Mammary epithelial cell (primary cell): ENCODE data around the gene ARHGAP29.

Source experiments
- CTCF ChIP-seq, 2 donors: IDR thresholded peaks in 1 of 2; conservative IDR thresholded peaks in 1 of 2; 2 replicates each; pipeline ENCODE4 v1.5.1; 2011 to 2012; ENCODE audit warnings: inconsistent platforms in 2 of 2, low read length in 2 of 2, mild to moderate bottlenecking in 2 of 2, control low read depth in 1 of 2, low read depth in 1 of 2; ENCODE audit not compliant: insufficient read depth in 1 of 2; ENCODE audit errors: extremely low read depth in 1 of 2
- EZH2 ChIP-seq: IDR thresholded peaks from 2 replicates; pipeline ENCODE4 v1.6.1; 2012; ENCODE audit warnings: low read length, inconsistent platforms, borderline replicate concordance

DNA sequence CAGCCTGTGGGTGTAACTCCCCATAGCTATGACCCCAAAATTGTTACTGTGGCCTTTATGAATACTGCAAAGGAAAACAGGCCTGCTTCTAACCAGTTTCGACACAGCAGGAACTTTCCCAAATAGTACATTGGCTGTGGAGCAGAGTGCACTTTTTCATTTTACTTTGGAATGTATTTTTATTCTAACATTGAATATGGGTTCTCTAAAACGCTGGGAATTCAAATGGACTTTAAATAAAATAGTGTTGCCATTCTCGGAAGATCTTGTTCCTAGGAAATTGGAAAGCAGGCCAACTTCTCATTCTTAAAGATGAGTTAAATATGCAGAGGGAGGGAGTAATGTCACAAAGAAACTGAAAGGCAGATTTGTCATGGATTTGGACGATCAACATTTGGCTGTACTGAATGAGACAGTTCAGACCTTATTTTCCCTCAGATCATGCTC, 39.6 kb upstream of the ARHGAP29 start:
- no peak for TF ChIP-seq CTCF (conservative IDR thresholded peaks at IDR 0.05 in 1 of 2, IDR thresholded peaks at IDR 0.05 in 1 of 2; ENCODE audit: extremely low read depth in 1 of 2, insufficient read depth in 1 of 2, low read depth in 1 of 2, low read length in 2 of 2)
- no peak for TF ChIP-seq EZH2
